OCI-LY3 (cell line): ENCODE data around the gene PCMT1.
"Not testable (repeated sequence)": the region's sequence is repeated elsewhere in the genome, so short reads cannot be mapped to it uniquely, and the experiment has no call there.

Experiments
- H2AFZ ChIP-seq: fragments of 200-600, 300-600 bp; shearing (Covaris generic); 2 replicates; pipeline ENCODE4 v1.6.0; 2014; ENCODE audit warnings: antibody characterized with exemption, low read depth, low read length
- H3K27ac ChIP-seq: fragments of 200-600, 300-600 bp; sonication (generic); 2 replicates; pipeline ENCODE4 v1.5.1; 2014; ENCODE audit warnings: mild to moderate bottlenecking, low read length, moderate library complexity, mixed read lengths
- H3K27me3 ChIP-seq: fragments of 200-600, 300-600 bp; sonication (generic); 2 replicates; pipeline ENCODE4 v1.6.1; 2014; ENCODE audit warnings: low read depth, low read length, mixed read lengths
- H3K36me3 ChIP-seq: fragments of 200-600, 300-600 bp; sonication (generic); replicated peaks from 2 replicates; pipeline ENCODE3; 2014; ENCODE audit warnings: low read depth, low read length, mixed read lengths
- H3K4me1 ChIP-seq: fragments of 300-600, 200-600 bp; sonication (generic); 2 replicates; pipeline ENCODE4 v1.6.1; 2014; ENCODE audit warnings: low read length, mixed read lengths
- H3K4me2 ChIP-seq: fragments of 200-600, 300-600 bp; sonication (generic); 2 replicates; pipeline ENCODE4 v1.6.1; 2014; ENCODE audit warnings: low read length, mixed read lengths
- H3K4me3 ChIP-seq: fragments of 300-600, 200-600 bp; sonication (generic); 2 replicates; pipeline ENCODE4 v1.5.1; 2014; ENCODE audit warnings: antibody characterized with exemption, mild to moderate bottlenecking, low read length, moderate library complexity
- H3K79me2 ChIP-seq: fragments of 300-600, 200-600 bp; shearing (Covaris generic); 2 replicates; pipeline ENCODE4 v1.6.1; 2014; ENCODE audit warnings: mild to moderate bottlenecking, low read length, mixed read lengths
- H3K9ac ChIP-seq: fragments of 300-600, 200-600 bp; shearing (Covaris generic); 2 replicates; pipeline ENCODE4 v1.6.0; 2014; ENCODE audit warnings: mild to moderate bottlenecking, low read length, moderate library complexity
- H3K9me3 ChIP-seq: fragments of 200-600, 300-600 bp; shearing (Covaris generic); 2 replicates; pipeline ENCODE4 v1.6.1; 2014; ENCODE audit warnings: low read length, mixed read lengths; ENCODE audit not compliant: insufficient read depth
- H4K20me1 ChIP-seq: fragments of 200-600, 300-600 bp; sonication (generic); 2 replicates; pipeline ENCODE4 v1.6.1; 2016; ENCODE audit warnings: low read length, mixed read lengths; ENCODE audit not compliant: insufficient read depth
- EZH2phosphoT487 ChIP-seq: fragments of 200-600 bp; shearing (Covaris generic); IDR thresholded peaks from 2 replicates; pipeline ENCODE4 v1.6.1; 2018; ENCODE audit warnings: antibody characterized with exemption, mixed run types, low read depth
- TF ChIP-seq, protein P1 (sequence below): fragments of 200-600, 300-600 bp; sonication (generic); IDR thresholded peaks from 2 replicates; pipeline ENCODE4 v1.5.1; 2014; ENCODE audit warnings: antibody characterized with exemption, low read length, low read depth

The PCMT1 gene

DNA sequence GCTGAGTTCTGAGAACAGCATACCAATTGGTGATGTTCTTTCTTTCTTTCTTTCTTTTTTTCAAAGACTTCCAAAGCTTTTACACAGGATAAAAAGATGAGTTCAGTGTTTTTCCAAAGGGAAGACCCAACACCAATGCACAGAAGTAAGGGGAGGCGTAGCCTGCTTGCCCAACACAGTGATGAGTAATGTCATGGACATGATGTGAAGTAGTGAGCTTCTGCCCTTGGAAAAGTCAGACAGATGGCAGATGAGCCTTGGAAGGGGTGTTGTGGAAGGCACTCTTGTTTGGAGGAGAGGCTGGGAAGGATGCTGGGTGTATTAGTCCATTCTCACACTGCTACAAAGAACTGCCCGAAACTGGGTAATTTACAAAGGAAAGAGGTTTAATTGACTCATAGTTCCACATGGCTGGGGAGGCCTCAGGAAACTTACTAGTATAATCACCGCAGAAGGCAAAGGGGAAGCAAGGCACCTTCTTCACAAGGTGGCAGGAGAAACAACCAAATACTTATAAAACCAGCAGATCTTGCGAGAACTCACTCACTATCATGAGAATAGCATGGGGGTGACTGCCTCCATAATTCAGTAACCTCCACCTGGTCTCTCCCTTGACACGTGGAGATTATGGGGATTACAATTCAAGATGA lies 102.0 kb downstream of the PCMT1 start:
- Histone ChIP-seq H3K9ac (no peak overlapping the region), H3K79me2 (no peaks in the 10 kb centered on the region), H3K36me3 (no peaks in the 10 kb centered on the region), H3K27me3 (no peaks in the 10 kb centered on the region), H3K27ac (no peak overlapping the region), H4K20me1 (no peaks in the 10 kb centered on the region), H3K9me3 (no peaks in the 10 kb centered on the region), H3K4me3 (no peak overlapping the region), H3K4me2 (no peak overlapping the region), H3K4me1 (peaks cover 11% of the 10 kb centered on the region), H2AFZ (no peak overlapping the region)
- no peak for TF ChIP-seq EZH2phosphoT487
- TF ChIP-seq, protein P1, sequence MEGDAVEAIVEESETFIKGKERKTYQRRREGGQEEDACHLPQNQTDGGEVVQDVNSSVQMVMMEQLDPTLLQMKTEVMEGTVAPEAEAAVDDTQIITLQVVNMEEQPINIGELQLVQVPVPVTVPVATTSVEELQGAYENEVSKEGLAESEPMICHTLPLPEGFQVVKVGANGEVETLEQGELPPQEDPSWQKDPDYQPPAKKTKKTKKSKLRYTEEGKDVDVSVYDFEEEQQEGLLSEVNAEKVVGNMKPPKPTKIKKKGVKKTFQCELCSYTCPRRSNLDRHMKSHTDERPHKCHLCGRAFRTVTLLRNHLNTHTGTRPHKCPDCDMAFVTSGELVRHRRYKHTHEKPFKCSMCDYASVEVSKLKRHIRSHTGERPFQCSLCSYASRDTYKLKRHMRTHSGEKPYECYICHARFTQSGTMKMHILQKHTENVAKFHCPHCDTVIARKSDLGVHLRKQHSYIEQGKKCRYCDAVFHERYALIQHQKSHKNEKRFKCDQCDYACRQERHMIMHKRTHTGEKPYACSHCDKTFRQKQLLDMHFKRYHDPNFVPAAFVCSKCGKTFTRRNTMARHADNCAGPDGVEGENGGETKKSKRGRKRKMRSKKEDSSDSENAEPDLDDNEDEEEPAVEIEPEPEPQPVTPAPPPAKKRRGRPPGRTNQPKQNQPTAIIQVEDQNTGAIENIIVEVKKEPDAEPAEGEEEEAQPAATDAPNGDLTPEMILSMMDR = no peak

DNA sequence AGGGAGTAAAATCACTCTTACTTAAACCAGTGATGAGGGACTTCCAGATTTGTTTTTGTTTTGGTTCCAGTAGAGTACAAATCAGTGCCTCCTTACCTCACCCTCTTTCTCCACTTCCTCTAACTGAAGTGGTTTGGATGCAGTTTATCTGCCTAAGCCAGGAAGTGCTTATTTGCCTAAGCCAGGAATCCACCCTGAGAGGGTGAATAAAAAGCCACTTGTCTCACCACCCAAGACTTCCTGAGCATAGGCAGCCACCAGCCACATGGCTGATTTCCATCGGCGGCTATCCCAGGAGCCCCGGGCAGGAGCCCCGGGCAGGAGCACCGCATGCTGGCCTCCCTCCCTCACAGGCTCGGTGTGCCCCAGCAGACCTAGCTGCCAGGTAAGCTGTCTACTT lies 102.6 kb downstream of the PCMT1 start:
- Histone ChIP-seq H2AFZ (no peak overlapping the region), H3K4me3 (no peak overlapping the region), H3K36me3 (no peaks in the 10 kb centered on the region), H4K20me1 (no peaks in the 10 kb centered on the region), H3K79me2 (no peaks in the 10 kb centered on the region), H3K4me2 (no peak overlapping the region), H3K9ac (no peak overlapping the region), H3K27ac (no peak overlapping the region), H3K9me3 (no peaks in the 10 kb centered on the region), H3K27me3 (no peaks in the 10 kb centered on the region), H3K4me1 (peaks cover 11% of the 10 kb centered on the region)
- no peak for TF ChIP-seq EZH2phosphoT487
- TF ChIP-seq, protein P1 = no peak

DNA sequence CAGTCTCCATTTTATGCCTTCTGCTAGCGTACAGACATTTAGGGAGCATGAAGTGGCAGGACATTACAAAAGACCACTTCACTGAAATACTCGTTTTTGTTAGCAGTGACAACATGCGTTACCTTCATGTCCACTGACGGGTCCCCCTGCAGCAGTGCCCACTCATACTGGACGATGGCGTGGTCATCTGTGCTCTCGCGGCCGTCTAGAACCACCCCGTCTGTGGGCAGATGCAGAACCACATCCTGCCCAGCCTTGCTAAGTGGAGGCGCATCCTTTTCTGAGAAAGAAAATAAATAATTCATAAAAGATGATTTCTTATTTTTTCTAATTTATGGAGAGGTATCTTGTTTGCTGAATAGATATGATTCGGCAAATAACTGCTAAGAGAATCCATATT lies 103.3 kb downstream of the PCMT1 start:
- Histone ChIP-seq H3K36me3 (no peaks in the 10 kb centered on the region), H3K79me2 (no peaks in the 10 kb centered on the region), H3K4me2 (no peak overlapping the region), H3K9me3 (no peaks in the 10 kb centered on the region), H3K4me3 (no peak overlapping the region), H3K27me3 (no peaks in the 10 kb centered on the region), H4K20me1 (no peaks in the 10 kb centered on the region), H3K4me1 (peaks cover 9% of the 10 kb centered on the region), H3K27ac (no peak overlapping the region), H3K9ac (no peak overlapping the region), H2AFZ (no peak overlapping the region)
- TF ChIP-seq EZH2phosphoT487 = no peak
- TF ChIP-seq, protein P1 = no peak

DNA sequence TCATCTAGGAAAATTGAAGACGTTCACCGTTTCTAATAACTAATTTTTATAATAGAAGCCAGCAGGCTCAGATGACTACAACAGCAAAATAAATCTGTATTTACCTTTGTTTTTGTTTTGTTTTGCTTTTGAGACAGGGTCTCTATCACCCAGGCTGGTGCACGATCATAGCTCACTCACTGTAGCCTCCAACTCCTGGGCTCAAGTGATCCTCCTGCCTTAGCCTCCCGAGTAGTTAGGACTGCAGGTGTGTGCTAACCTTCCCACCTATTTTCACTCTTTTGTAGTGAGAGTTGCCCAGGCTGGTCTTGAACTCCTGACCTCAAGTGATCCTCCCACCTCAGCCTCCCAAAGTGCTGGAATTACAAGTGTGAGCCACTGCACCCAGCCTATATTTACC lies 104.5 kb downstream of the PCMT1 start:
- H3K9ac ChIP-seq, H3K27me3 ChIP-seq, H3K4me1 ChIP-seq, H3K9me3 ChIP-seq, H3K4me3 ChIP-seq, H3K27ac ChIP-seq, H3K36me3 ChIP-seq, H3K79me2 ChIP-seq, H4K20me1 ChIP-seq, H3K4me2 ChIP-seq, H2AFZ ChIP-seq: not testable (repeated sequence)

DNA sequence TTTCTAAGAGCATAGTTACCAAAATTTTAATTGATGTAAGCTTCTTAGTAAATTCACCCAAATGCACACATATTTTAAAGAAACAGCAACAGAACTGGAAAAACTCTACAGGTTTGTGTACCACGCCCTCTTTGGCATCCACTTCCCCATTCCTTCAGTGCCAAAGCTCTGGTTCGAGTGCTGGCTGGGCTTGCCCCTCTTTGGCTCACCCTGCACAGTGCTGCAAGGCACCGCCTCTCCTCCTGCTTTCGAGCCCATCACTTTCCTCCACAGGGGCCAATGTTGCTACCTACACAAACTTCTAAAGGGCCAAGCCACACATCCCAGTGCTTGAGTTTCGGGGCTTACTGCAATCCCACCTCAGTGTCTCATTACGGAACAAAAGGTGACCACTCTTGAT lies 105.0 kb downstream of the PCMT1 start:
- Histone ChIP-seq H3K4me1 (peaks cover 8% of the 10 kb centered on the region), H4K20me1 (no peaks in the 10 kb centered on the region), H3K9ac (no peak overlapping the region), H3K27me3 (no peaks in the 10 kb centered on the region), H3K27ac (no peak overlapping the region), H3K79me2 (no peaks in the 10 kb centered on the region), H3K36me3 (no peaks in the 10 kb centered on the region), H3K4me3 (no peak overlapping the region), H2AFZ (no peak overlapping the region), H3K9me3 (no peaks in the 10 kb centered on the region), H3K4me2 (no peak overlapping the region)
- TF ChIP-seq, protein P1 = no peak
- no peak for TF ChIP-seq EZH2phosphoT487
